NT2/D1 (cell line): ENCODE results near the gene RPS8.

ENCODE experiments used
- DNase-seq: peaks from one replicate; pipeline ENCODE4 v3.0.0-alpha.2; 2011; ENCODE audit warnings: low read depth, low spot score
- H3K27me3 ChIP-seq: 2 replicates; pipeline ENCODE4 v1.6.0; 2011; ENCODE audit warnings: mild to moderate bottlenecking; ENCODE audit not compliant: insufficient read length, insufficient read depth
- H3K36me3 ChIP-seq: 2 replicates; pipeline ENCODE4 v1.6.1; 2011; ENCODE audit warnings: mild to moderate bottlenecking, low read length, mixed read lengths; ENCODE audit not compliant: insufficient read depth, insufficient read length
- H3K4me1 ChIP-seq: 2 replicates; pipeline ENCODE4 v1.5.1; 2011; ENCODE audit not compliant: insufficient read depth, insufficient read length
- H3K4me3 ChIP-seq: 2 replicates; pipeline ENCODE4 v1.5.1; 2011; ENCODE audit warnings: low read depth; ENCODE audit not compliant: insufficient read length
- H3K9ac ChIP-seq: 2 replicates; pipeline ENCODE4 v1.6.0; 2011; ENCODE audit warnings: low read depth; ENCODE audit not compliant: insufficient read length
- H3K9me3 ChIP-seq: 2 replicates; pipeline ENCODE4 v1.5.1; 2011; ENCODE audit warnings: mild to moderate bottlenecking, low read length; ENCODE audit not compliant: insufficient read depth
- SUZ12 ChIP-seq: IDR thresholded peaks from 2 replicates; pipeline ENCODE4 v1.6.1; 2011; ENCODE audit not compliant: insufficient read length, insufficient read depth; ENCODE audit errors: extremely low read depth
- YY1 ChIP-seq: IDR thresholded peaks from 2 replicates; pipeline ENCODE4 v1.6.1; 2011; ENCODE audit not compliant: insufficient read length, insufficient read depth
- ZNF274 ChIP-seq: IDR thresholded peaks from 2 replicates; pipeline ENCODE4 v1.6.1; 2011; ENCODE audit warnings: mild to moderate bottlenecking, low read depth, low read length

The RPS8 gene

DNA sequence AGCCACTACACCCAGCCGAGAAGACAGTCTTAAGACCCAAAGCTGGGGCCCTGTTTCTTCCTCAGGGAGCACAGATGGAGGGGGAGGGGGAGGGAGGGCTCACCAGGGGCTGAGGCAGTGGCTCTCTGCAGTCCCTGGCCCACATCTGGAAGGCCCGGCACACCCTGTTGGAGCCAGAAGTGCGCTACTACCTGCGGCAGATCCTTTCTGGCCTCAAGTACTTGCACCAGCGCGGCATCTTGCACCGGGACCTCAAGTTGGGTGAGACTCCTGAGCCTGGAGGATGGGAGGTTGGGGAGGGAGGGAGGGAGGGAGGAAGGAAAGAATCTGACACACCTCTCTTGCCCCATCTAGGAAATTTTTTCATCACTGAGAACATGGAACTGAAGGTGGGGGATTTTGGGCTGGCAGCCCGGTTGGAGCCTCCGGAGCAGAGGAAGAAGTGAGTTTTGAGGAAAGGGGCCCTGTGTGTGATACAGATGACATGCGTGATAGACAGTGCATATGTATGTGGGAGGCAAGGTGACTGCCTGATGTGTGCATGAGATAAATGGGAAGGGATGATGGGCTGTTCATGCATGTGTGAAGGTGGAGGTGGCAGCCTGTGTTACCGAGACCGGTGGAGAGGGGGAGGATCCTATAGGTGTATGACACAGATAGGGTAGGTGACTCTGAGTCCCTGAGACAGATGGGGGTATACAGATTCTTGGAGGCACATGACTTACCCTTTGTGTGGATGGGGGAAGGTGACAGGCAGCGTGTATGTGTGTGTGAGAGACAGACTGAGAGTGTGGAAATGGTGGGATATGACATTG, 26.4 kb downstream of the RPS8 start:
- Histone ChIP-seq H3K36me3 (peaks cover 51% of the 10 kb centered on the region), H3K27me3 (peaks cover 6% of the 10 kb centered on the region), H3K4me1 (peaks cover 31% of the 10 kb centered on the region), H3K9ac (peak overlapping the region; percentile 26), H3K4me3 (peak overlapping the region; percentile 1), H3K9me3 (no peaks in the 10 kb centered on the region)
- no peak for DNase-seq
- TF ChIP-seq ZNF274: no peak
- TF ChIP-seq SUZ12: no peak
- TF ChIP-seq YY1: no peak

- Histone ChIP-seq H3K27me3 (peaks cover 6% of the 10 kb centered on the region), H3K36me3 (peaks cover 53% of the 10 kb centered on the region), H3K9me3 (no peaks in the 10 kb centered on the region), H3K9ac (peak overlapping the region; percentile 12), H3K4me3 (no peak overlapping the region), H3K4me1 (peaks cover 36% of the 10 kb centered on the region)
- no peak for TF ChIP-seq SUZ12
- no peak for TF ChIP-seq YY1
- no peak for TF ChIP-seq ZNF274
- DNase-seq: no peak
These were observed 27.1 kb downstream of the RPS8 start for GRCh38 chr1:44802306-44803061.

- no peaks in the 10 kb centered on the region for H3K9me3 ChIP-seq
- peaks cover 6% of the 10 kb centered on the region for H3K27me3 ChIP-seq
- no peak for DNase-seq
- H3K4me3 ChIP-seq: no peak overlapping the region
- no peak overlapping the region for H3K9ac ChIP-seq
- peaks cover 40% of the 10 kb centered on the region for H3K4me1 ChIP-seq
- H3K36me3 ChIP-seq: peaks cover 53% of the 10 kb centered on the region
- TF ChIP-seq ZNF274: no peak
These were observed 27.6 kb downstream of the RPS8 start for GRCh38 chr1:44803062-44803311.

GRCh38 chr1:44803312-44804095, 28.2 kb downstream of the RPS8 start:
- DNase-seq: no peak

DNA sequence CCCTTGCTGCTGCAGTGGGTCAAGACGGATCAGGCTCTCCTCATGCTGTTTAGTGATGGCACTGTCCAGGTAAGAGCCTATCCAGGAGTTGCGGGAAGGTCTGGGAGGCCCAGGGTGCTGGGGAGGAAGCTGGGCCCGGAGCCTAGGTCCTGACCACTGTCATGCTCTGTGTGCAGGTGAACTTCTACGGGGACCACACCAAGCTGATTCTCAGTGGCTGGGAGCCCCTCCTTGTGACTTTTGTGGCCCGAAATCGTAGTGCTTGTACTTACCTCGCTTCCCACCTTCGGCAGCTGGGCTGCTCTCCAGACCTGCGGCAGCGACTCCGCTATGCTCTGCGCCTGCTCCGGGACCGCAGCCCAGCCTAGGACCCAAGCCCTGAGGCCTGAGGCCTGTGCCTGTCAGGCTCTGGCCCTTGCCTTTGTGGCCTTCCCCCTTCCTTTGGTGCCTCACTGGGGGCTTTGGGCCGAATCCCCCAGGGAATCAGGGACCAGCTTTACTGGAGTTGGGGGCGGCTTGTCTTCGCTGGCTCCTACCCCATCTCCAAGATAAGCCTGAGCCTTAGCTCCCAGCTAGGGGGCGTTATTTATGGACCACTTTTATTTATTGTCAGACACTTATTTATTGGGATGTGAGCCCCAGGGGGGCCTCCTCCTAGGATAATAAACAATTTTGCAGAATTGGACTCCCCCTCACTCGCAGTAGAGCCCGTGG, 30.1 kb downstream of the RPS8 start:
- H3K36me3 ChIP-seq: peaks cover 58% of the 10 kb centered on the region
- H3K9me3 ChIP-seq: no peaks in the 10 kb centered on the region
- H3K9ac ChIP-seq: peak overlapping the region; percentile 73
- DNase-seq: no peak
- no peak for TF ChIP-seq YY1
- no peak for TF ChIP-seq ZNF274
- no peak for TF ChIP-seq SUZ12
- peaks cover 5% of the 10 kb centered on the region for H3K27me3 ChIP-seq
- no peak overlapping the region for H3K4me3 ChIP-seq
- H3K4me1 ChIP-seq: peaks cover 52% of the 10 kb centered on the region

More at GRCh38 chr1:44803312-44804095, 28.2 kb downstream of the RPS8 start:
- Histone ChIP-seq H3K4me1 (peaks cover 43% of the 10 kb centered on the region), H3K36me3 (peaks cover 53% of the 10 kb centered on the region), H3K9me3 (no peaks in the 10 kb centered on the region), H3K4me3 (no peak overlapping the region), H3K27me3 (peaks cover 6% of the 10 kb centered on the region), H3K9ac (no peak overlapping the region)
- TF ChIP-seq SUZ12: no peak

DNA sequence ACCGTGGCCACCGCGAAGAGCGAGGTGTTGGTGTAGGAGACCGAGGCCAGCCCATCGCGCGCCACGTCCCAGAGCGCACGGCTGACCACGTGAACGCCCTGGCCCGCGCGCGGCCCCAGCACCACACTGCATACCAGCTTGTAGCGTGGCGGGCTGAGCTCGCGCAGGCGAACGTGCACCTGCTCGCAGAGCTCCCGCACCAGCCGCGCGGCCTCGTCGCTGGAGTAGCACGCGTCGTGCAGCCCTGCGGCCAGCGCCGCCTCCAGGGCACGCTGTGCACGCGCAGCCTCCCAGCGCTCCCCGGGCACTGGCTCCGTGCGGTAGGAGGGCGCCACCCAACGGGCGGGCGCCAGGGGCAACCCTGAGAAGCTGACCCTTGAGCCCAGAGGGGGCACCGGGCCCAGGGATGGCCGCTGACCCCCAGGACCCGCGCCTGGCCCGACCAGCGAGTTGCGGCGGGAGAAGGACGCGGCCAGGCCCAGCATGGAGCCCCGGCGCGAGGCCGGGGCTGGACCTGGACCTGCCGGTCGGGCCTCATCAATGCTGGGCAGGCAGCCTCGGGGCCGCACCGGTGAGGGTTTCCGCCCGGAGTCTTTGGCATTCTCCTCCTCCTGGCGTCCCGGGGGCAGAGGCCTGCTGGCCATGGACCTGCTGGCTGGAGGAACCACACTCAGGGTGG, 30.8 kb downstream of the RPS8 start:
- peak overlapping the region; percentile 6 for H3K4me3 ChIP-seq
- H3K9me3 ChIP-seq: no peaks in the 10 kb centered on the region
- H3K9ac ChIP-seq: peak overlapping the region; percentile 73
- TF ChIP-seq SUZ12 (no peak), ZNF274 (no peak), YY1 (no peak)
- peaks cover 56% of the 10 kb centered on the region for H3K36me3 ChIP-seq
- DNase-seq: no peak
- peaks cover 54% of the 10 kb centered on the region for H3K4me1 ChIP-seq
- no peaks in the 10 kb centered on the region for H3K27me3 ChIP-seq
